Ovary (tissue), 9 donors: Measurements from ENCODE around the gene SPATA13. TPM values are rescaled to one million over a fixed set of nuclear protein-coding genes. Genes with fewer than 3 reads are reported as not detected.

ENCODE experiments used
- DNase-seq, 5 donors: peaks; one replicate each; pipeline ENCODE4 v3.0.0-alpha.2; 2019 to 2020
- H3K27ac ChIP-seq, 2 donors: fragments of 200-600 bp; one replicate each; pipeline versions ENCODE4 v1.5.1 to v1.8.0; 2019 to 2022
- H3K27me3 ChIP-seq: fragments of 200-600 bp; one replicate; pipeline ENCODE4 v1.8.0; 2022
- H3K36me3 ChIP-seq: fragments of 200-600 bp; sonication (generic); one replicate; pipeline ENCODE4 v1.5.1; 2019
- H3K4me1 ChIP-seq: one replicate; pipeline ENCODE4 v1.8.1; 2013; ENCODE audit warnings: mild to moderate bottlenecking, moderate library complexity; ENCODE audit not compliant: insufficient read depth
- H3K4me3 ChIP-seq: fragments of 200-600 bp; sonication (generic); one replicate; pipeline ENCODE4 v1.5.1; 2017
- H3K9me3 ChIP-seq, 2 donors: fragments of 200-600 bp in 1 of 2; sonication (generic) in 1 of 2; one replicate each; pipeline versions ENCODE4 v1.5.1 to v1.8.1; 2013 to 2019; ENCODE audit warnings: mild to moderate bottlenecking in 1 of 2, moderate library complexity in 1 of 2
- EP300 ChIP-seq: sonication (generic); formaldehyde crosslinking; IDR thresholded peaks from one replicate; pipeline ENCODE4 v1.6.1; 2017; ENCODE audit warnings: antibody characterized with exemption
- POLR2A ChIP-seq: fragments of 450-650 bp; IDR thresholded peaks from one replicate; pipeline ENCODE4 v1.6.1; 2017; ENCODE audit warnings: antibody characterized with exemption, mild to moderate bottlenecking, moderate library complexity
- WGBS, 3 donors: extraction: QIAGEN DNeasy Blood & Tissue Kit in 1 of 3; methylation state at CpG; one replicate each; pipeline versions ENCODE4 v1.1.5 to v1.1.7; 2013 to 2017; 5-methylcytosine and 5-hydroxymethylcytosine counted together
- intact Hi-C, 4 donors: fragments of 100-400 bp; cut with DNase I; formaldehyde crosslinking; loops; one replicate each; pipeline versions ENCODE4 v1.11.0 to v1.15.1; 2022 to 2023
- polyA plus RNA-seq, 2 donors: library from polyadenylated mRNA; stranded (reverse); fragments of 200-250 nt in 1 of 2; fragments of 350-450 nt in 1 of 2; fragmentation: Illumina TruSeq in 1 of 2; extraction: RNeasy Lipid Tissue Mini Kit (QIAGEN cat#74804) in 1 of 2; gene quantifications; one replicate each; pipeline ENCODE4 v1.2.3, GENCODE V29; 2013 to 2014
- total RNA-seq, 7 donors: library from RNA; depleted of rRNA in 2 of 7; stranded (reverse); fragments of >200 nt in 2 of 7; fragmentation: NEBNext Ultra II Directional in 3 of 7; extraction: Animal tissue kit (Norgen Biotek cat#: 25700) in 3 of 7; gene quantifications; one replicate each; pipeline versions ENCODE4 v1.1.0 to v1.2.4, GENCODE V29; 2016 to 2023
- TF ChIP-seq, protein P1 (sequence below), 3 donors: fragments of 450-650 bp in 2 of 3; fragments of 200-600 bp in 1 of 3; IDR thresholded peaks; one replicate each; pipeline versions ENCODE4 v1.5.1 to v1.8.0; 2016 to 2022; ENCODE audit warnings: antibody characterized with exemption in 3 of 3, mild to moderate bottlenecking in 1 of 3
- donor health status: DM: no; HTN: no; CAD: no; lungs with moderate emphysema.
- donor health status: DM: no; HTN: no; CAD: no.
- donor health status: Bipolar disorder and iron deficiency.
- donor health status: DM: yes; HTN: yes; CAD: no.
- donor health status: DM: no; HTN: no; CAD: no.
- donor health status: DM: yes; HTN: yes; CAD: no.

SPATA13 gene
- total and polyA plus RNA-seq, 9 donors, result 11.1 to 60.3 (median 30.0) TPM

DNA sequence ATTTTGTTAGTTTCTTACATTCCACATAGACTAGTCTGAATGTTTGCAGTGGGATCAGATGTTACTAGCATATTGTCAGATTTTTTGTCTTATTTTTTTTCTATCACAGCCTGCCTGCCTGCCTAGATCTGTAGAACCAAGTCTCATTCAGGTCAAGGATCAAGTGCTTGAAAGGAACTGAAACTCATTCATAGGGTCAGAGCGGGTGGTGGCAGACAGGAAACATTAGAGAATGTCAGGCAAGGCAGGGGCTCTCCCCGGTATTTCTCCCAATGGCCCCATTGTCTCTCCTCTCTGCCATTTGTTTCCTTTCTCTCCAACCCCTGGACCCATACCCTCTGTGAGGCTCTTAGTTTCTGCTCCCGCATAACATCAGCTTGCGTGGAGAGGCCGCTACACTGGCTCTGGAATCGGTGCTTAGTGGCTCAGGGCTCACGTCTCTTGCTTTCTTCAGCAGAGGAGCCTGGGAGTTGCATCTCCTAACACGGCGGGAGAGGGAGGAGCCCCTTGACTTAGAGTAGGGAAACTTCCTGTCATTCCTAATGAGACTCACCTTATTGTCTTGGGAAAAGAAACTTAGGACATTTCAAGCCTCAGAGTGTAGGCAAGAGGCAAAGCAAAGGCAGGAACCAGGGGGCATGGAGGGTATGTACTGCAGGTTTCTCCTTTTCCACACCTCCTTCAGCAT, 35.6 kb upstream of the SPATA13 start:
- intact Hi-C loops, result no loop called here
- no peaks in the 10 kb centered on the region for H3K36me3 ChIP-seq
- H3K4me1 ChIP-seq, result peaks cover 3% of the 10 kb centered on the region
- no peak for TF ChIP-seq EP300
- TF ChIP-seq, protein P1, sequence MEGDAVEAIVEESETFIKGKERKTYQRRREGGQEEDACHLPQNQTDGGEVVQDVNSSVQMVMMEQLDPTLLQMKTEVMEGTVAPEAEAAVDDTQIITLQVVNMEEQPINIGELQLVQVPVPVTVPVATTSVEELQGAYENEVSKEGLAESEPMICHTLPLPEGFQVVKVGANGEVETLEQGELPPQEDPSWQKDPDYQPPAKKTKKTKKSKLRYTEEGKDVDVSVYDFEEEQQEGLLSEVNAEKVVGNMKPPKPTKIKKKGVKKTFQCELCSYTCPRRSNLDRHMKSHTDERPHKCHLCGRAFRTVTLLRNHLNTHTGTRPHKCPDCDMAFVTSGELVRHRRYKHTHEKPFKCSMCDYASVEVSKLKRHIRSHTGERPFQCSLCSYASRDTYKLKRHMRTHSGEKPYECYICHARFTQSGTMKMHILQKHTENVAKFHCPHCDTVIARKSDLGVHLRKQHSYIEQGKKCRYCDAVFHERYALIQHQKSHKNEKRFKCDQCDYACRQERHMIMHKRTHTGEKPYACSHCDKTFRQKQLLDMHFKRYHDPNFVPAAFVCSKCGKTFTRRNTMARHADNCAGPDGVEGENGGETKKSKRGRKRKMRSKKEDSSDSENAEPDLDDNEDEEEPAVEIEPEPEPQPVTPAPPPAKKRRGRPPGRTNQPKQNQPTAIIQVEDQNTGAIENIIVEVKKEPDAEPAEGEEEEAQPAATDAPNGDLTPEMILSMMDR (IDR thresholded peaks at IDR 0.05), result no peak
- TF ChIP-seq POLR2A, result no peak
- no peaks in the 10 kb centered on the region for H3K27me3 ChIP-seq
- DNase-seq, result no peak
- H3K27ac ChIP-seq, result no peak overlapping the region
- H3K9me3 ChIP-seq, result no peaks in the 10 kb centered on the region
- no peak overlapping the region for H3K4me3 ChIP-seq
- 86 to 91% (median 88%) methylated on average over 9 of the region's 9 CpGs for WGBS, 3 donors

DNA sequence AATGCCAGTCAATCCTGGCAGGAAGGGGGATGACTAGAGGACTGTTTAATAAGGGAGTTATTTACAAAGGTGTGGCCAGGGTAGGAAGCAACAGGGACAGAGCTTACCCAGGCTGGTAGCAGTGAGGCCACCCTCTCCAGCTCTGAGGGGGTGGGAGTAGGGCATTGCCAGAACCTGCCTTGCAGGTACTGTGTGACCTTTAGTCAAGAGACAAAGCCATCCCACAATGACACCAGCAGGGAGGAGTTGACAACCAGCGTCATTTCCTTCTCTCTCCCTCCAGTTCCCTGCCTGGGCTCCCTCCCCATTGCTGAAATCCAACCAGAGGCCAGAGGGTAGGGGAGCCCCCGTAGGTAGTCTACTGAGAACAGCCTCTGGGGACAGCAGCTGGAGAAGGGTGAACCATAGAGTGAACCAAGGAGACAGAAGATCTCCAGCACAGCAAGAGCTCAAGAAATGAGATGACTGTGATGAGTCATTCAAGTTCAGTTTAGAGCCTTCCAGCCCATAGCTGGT, 33.3 kb upstream of the SPATA13 start:
- Histone ChIP-seq H3K9me3 (no peaks in the 10 kb centered on the region), H3K36me3 (no peaks in the 10 kb centered on the region), H3K4me3 (no peak overlapping the region), H3K4me1 (peaks cover 3% of the 10 kb centered on the region), H3K27me3 (no peaks in the 10 kb centered on the region), H3K27ac (no peak overlapping the region)
- no peak for DNase-seq
- no peak for TF ChIP-seq EP300
- intact Hi-C loops, result no loop called here
- 89 to 94% (median 89%) methylated on average over 2 of the region's 2 CpGs for WGBS, 3 donors

DNA sequence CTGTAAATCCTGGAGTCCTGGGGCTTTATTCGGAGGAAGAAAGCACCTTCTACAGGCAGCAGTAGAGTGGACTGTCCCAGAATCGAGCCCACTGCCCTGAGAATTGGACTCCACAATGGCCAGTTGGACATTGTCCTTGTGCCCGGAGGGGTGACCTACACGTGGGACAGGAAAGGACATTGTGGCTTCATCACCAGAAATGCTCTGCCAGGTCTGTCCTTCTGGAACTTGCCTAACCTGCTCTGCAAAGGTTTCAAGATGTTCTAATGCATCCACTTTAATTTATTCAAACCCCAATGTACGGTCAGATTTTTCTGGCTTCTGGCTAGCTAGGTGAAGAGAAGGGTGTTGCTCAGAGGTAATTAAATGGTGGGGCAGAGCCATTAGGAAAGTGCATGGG, 32.4 kb upstream of the SPATA13 start:
- H3K27me3 ChIP-seq, result no peaks in the 10 kb centered on the region
- no peak overlapping the region for H3K4me3 ChIP-seq
- peaks cover 3% of the 10 kb centered on the region for H3K4me1 ChIP-seq
- intact Hi-C loops, result no loop called here
- no peaks in the 10 kb centered on the region for H3K9me3 ChIP-seq
- TF ChIP-seq POLR2A (no peak), EP300 (no peak)
- TF ChIP-seq, protein P1 (IDR thresholded peaks at IDR 0.05), result no peak
- WGBS, 3 donors, result 92 to 96% (median 95%) methylated on average over 5 of the region's 5 CpGs
- H3K36me3 ChIP-seq, result no peaks in the 10 kb centered on the region
- H3K27ac ChIP-seq, result no peak overlapping the region
- DNase-seq, result no peak

DNA sequence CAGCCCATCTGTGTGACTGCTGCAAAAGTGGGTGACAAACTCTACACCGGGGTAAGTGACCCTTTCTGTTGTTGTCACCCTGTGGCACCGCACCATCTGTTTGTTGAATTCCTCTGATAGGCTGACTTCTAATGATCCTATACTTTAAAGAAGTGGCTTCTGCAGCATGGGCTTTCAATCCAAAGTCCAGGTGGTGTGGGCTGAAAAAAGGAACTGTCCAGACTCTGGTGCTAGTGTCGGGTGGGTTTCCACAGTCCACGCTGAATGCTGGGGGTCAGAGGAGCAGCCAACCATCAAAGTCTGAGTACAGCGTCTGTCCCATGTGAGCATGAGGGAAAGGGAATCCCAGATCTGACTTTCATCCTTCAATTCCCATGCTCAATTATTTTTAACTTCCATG, 31.6 kb upstream of the SPATA13 start:
- no peak overlapping the region for H3K27ac ChIP-seq
- no peaks in the 10 kb centered on the region for H3K36me3 ChIP-seq
- H3K27me3 ChIP-seq, result no peaks in the 10 kb centered on the region
- intact Hi-C loops, result no loop called here
- no peaks in the 10 kb centered on the region for H3K9me3 ChIP-seq
- DNase-seq, result no peak
- H3K4me3 ChIP-seq, result no peak overlapping the region
- 81 to 89% (median 82%) methylated on average over 5 of the region's 5 CpGs for WGBS, 3 donors
- TF ChIP-seq EP300 (no peak), POLR2A (no peak)
- TF ChIP-seq, protein P1 (IDR thresholded peaks at IDR 0.05), result no peak
- H3K4me1 ChIP-seq, result peaks cover 3% of the 10 kb centered on the region
